Hepatocyte (in vitro differentiated cells): ENCODE measurements around the gene ZP2. TPM values are rescaled to one million over a fixed set of nuclear protein-coding genes. Genes with fewer than 3 reads are reported as not detected.

Experiments used
- DNase-seq: peaks from one replicate; pipeline ENCODE4 v3.0.0-alpha.2; 2016; ENCODE audit warnings: low spot score
- H2AFZ ChIP-seq: fragments of 200-600 bp; sonication (generic); 2 replicates; pipeline ENCODE4 v1.6.0; 2016; ENCODE audit warnings: antibody characterized with exemption, mild to moderate bottlenecking
- H3K27ac ChIP-seq: fragments of 200-600 bp; sonication (generic); 2 replicates; pipeline ENCODE4 v1.5.1; 2016; ENCODE audit warnings: mild to moderate bottlenecking
- H3K27me3 ChIP-seq: fragments of 200-600 bp; sonication (generic); 2 replicates; pipeline ENCODE4 v1.6.1; 2016
- H3K36me3 ChIP-seq: fragments of 200-600 bp; sonication (generic); replicated peaks from 2 replicates; pipeline ENCODE4 v1.5.1; 2016; ENCODE audit warnings: low read depth; ENCODE audit not compliant: insufficient read depth
- H3K4me1 ChIP-seq: fragments of 200-600 bp; sonication (generic); 2 replicates; pipeline ENCODE4 v1.5.1; 2016; ENCODE audit warnings: mild to moderate bottlenecking, moderate library complexity; ENCODE audit not compliant: insufficient read depth
- H3K4me2 ChIP-seq: fragments of 200-600 bp; sonication (generic); 2 replicates; pipeline ENCODE4 v1.6.0; 2016
- H3K4me3 ChIP-seq: fragments of 200-600 bp; sonication (generic); 2 replicates; pipeline ENCODE4 v1.5.1; 2016; ENCODE audit warnings: mild to moderate bottlenecking
- H3K79me2 ChIP-seq: fragments of 200-600 bp; sonication (generic); 2 replicates; pipeline ENCODE4 v1.6.0; 2017; ENCODE audit warnings: mild to moderate bottlenecking
- H3K9me2 ChIP-seq: fragments of 200-600 bp; sonication (generic); replicated peaks from 2 replicates; pipeline ENCODE4 v1.6.0; 2017; ENCODE audit warnings: mild to moderate bottlenecking; ENCODE audit not compliant: insufficient read depth
- H3K9me3 ChIP-seq: fragments of 200-600 bp; sonication (generic); 2 replicates; pipeline ENCODE4 v1.5.1; 2016; ENCODE audit warnings: low read depth, mild to moderate bottlenecking
- H4K20me1 ChIP-seq: fragments of 200-600 bp; sonication (generic); 2 replicates; pipeline ENCODE4 v1.6.0; 2016; ENCODE audit warnings: mild to moderate bottlenecking; ENCODE audit not compliant: insufficient read depth, poor library complexity, severe bottlenecking
- EZH2 ChIP-seq: fragments of 200-600 bp; sonication (generic); IDR thresholded peaks from 2 replicates; pipeline ENCODE4 v1.6.1; 2016; ENCODE audit warnings: antibody characterized with exemption, mild to moderate bottlenecking, borderline replicate concordance
- EZH2phosphoT487 ChIP-seq: fragments of 200-600 bp; sonication (generic); IDR thresholded peaks from one replicate; pipeline ENCODE4 v1.6.1; 2018; ENCODE audit warnings: antibody characterized with exemption, mild to moderate bottlenecking, low read depth, moderate library complexity; ENCODE audit not compliant: unreplicated experiment, severe bottlenecking
- WGBS: methylation state at CpG from one replicate; pipeline ENCODE4 v1.1.6; 2016; ENCODE audit warnings: low lambda C conversion rate; ENCODE audit errors: missing lambda C conversion rate; 5-methylcytosine and 5-hydroxymethylcytosine counted together
- polyA plus RNA-seq: library from polyadenylated mRNA; unstranded; fragments of >200 nt; fragmentation: Nextera tagmentation; extraction: Ambion mirVana; gene quantifications from 2 replicates; pipeline ENCODE4 v1.2.1, GENCODE V29; 2016
- total RNA-seq: library from RNA; depleted of rRNA; stranded (reverse); fragments of >200 nt; gene quantifications from 2 replicates; pipeline ENCODE4 v1.2.3, GENCODE V29; 2014
- TF ChIP-seq, protein P1 (sequence below): fragments of 200-600 bp; sonication (generic); IDR thresholded peaks from 2 replicates; pipeline ENCODE4 v1.5.1; 2016; ENCODE audit warnings: antibody characterized with exemption, mild to moderate bottlenecking; ENCODE audit not compliant: poor library complexity

ZP2 gene
- total and polyA plus RNA-seq, 2 experiments from 2014 or later = 0.20 TPM; not detected in 1

- 34% methylated on average over 7 of the region's 7 CpGs for WGBS
- Histone ChIP-seq H4K20me1 (no peaks in the 10 kb centered on the region), H3K27me3 (no peaks in the 10 kb centered on the region), H3K9me3 (no peaks in the 10 kb centered on the region), H3K4me3 (no peak overlapping the region), H2AFZ (no peak overlapping the region), H3K9me2 (no peaks in the 10 kb centered on the region), H3K4me1 (peaks cover 8% of the 10 kb centered on the region), H3K27ac (no peak overlapping the region), H3K36me3 (no peaks in the 10 kb centered on the region), H3K79me2 (no peaks in the 10 kb centered on the region), H3K4me2 (no peak overlapping the region)
- no peak for DNase-seq
- TF ChIP-seq EZH2phosphoT487 = no peak
- TF ChIP-seq EZH2 = no peak
- TF ChIP-seq, protein P1, sequence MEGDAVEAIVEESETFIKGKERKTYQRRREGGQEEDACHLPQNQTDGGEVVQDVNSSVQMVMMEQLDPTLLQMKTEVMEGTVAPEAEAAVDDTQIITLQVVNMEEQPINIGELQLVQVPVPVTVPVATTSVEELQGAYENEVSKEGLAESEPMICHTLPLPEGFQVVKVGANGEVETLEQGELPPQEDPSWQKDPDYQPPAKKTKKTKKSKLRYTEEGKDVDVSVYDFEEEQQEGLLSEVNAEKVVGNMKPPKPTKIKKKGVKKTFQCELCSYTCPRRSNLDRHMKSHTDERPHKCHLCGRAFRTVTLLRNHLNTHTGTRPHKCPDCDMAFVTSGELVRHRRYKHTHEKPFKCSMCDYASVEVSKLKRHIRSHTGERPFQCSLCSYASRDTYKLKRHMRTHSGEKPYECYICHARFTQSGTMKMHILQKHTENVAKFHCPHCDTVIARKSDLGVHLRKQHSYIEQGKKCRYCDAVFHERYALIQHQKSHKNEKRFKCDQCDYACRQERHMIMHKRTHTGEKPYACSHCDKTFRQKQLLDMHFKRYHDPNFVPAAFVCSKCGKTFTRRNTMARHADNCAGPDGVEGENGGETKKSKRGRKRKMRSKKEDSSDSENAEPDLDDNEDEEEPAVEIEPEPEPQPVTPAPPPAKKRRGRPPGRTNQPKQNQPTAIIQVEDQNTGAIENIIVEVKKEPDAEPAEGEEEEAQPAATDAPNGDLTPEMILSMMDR = no peak
Observed at GRCh38 chr16:21203155-21203797, 8.1 kb downstream of the ZP2 start.

GRCh38 chr16:21199607-21200218 lies 11.7 kb downstream of the ZP2 start:
- 43% methylated on average over 5 of the region's 5 CpGs for WGBS
- peak overlapping the region; percentile 43 for H3K4me2 ChIP-seq
- no peaks in the 10 kb centered on the region for H3K36me3 ChIP-seq
- no peaks in the 10 kb centered on the region for H3K9me2 ChIP-seq
- no peaks in the 10 kb centered on the region for H3K79me2 ChIP-seq
- peak overlapping the region; percentile 34 for H3K27ac ChIP-seq
- no peaks in the 10 kb centered on the region for H3K9me3 ChIP-seq
- H3K4me3 ChIP-seq = no peak overlapping the region
- no peak for TF ChIP-seq EZH2phosphoT487
- TF ChIP-seq, protein P1 = no peak
- no peak for TF ChIP-seq EZH2
- H3K4me1 ChIP-seq = peaks cover 8% of the 10 kb centered on the region
- H4K20me1 ChIP-seq = no peaks in the 10 kb centered on the region
- no peak overlapping the region for H2AFZ ChIP-seq
- no peak for DNase-seq
- H3K27me3 ChIP-seq = no peaks in the 10 kb centered on the region

GRCh38 chr16:21197621-21198020 lies 13.8 kb downstream of the ZP2 start:
- no peaks in the 10 kb centered on the region for H4K20me1 ChIP-seq
- H3K4me3 ChIP-seq = no peak overlapping the region
- H3K4me1 ChIP-seq = no peaks in the 10 kb centered on the region
- no peak overlapping the region for H3K4me2 ChIP-seq
- H3K27ac ChIP-seq = no peak overlapping the region
- no peaks in the 10 kb centered on the region for H3K9me3 ChIP-seq
- H3K79me2 ChIP-seq = no peaks in the 10 kb centered on the region
- no peak overlapping the region for H2AFZ ChIP-seq
- H3K36me3 ChIP-seq = no peaks in the 10 kb centered on the region
- H3K27me3 ChIP-seq = no peaks in the 10 kb centered on the region
- H3K9me2 ChIP-seq = no peaks in the 10 kb centered on the region
- WGBS = 90% methylated on average over 3 of the region's 3 CpGs
- DNase-seq = no peak
- no peak for TF ChIP-seq EZH2
- TF ChIP-seq, protein P1 = no peak
- no peak for TF ChIP-seq EZH2phosphoT487
